IMR-90 (cell line): Measurements from ENCODE around the gene VPS8. TPM values are rescaled to one million over a fixed set of nuclear protein-coding genes. Genes with fewer than 3 reads are reported as not detected.

ENCODE experiments used
- ATAC-seq: fragments of 200-7000 bp; cut with Tn5 transposase; 2 replicates; pipeline ENCODE4 v1.9.1; 2020; ENCODE audit warnings: low read depth, mild to moderate bottlenecking, moderate library complexity
- BruUV-seq: library from RNA; stranded (reverse); fragments of 400-500 nt; replicated peaks from 2 replicates; lab custom pipeline; 2021; lab: Mats Ljungman, UMichigan
- CTCF ChIA-PET: fragments of 300-600 bp; formaldehyde crosslinking; extraction: SDS; loops from one replicate; lab custom pipeline; 2021; ENCODE audit warnings: antibody characterized with exemption; lab: Yijun Ruan, JAX
- POLR2A ChIA-PET: fragments of 300-600 bp; sonication (Branson Sonifier 250); formaldehyde crosslinking; loops from one replicate; lab custom pipeline; 2022; ENCODE audit warnings: antibody characterized with exemption; ENCODE audit not compliant: unreplicated experiment; lab: Charles Lee
- DNase-seq: peaks from one replicate; pipeline ENCODE4 v3.0.0; 2013
- H2AFZ ChIP-seq: replicated peaks from 2 replicates; pipeline ENCODE3; 2013; ENCODE audit warnings: low read length, mild to moderate bottlenecking; ENCODE audit not compliant: poor library complexity
- H2AK5ac ChIP-seq: 2 replicates; pipeline ENCODE4 v1.6.1; 2013; ENCODE audit warnings: low read depth, low read length, inconsistent platforms
- H2AK9ac ChIP-seq: replicated peaks from 2 replicates; pipeline ENCODE3; 2013; ENCODE audit warnings: mild to moderate bottlenecking, low read depth, low read length, moderate library complexity; ENCODE audit not compliant: poor library complexity
- H2BK120ac ChIP-seq: 2 replicates; pipeline ENCODE4 v1.6.1; 2013; ENCODE audit warnings: low read depth, low read length, inconsistent platforms
- H2BK15ac ChIP-seq: 3 replicates; pipeline ENCODE4 v1.6.1; 2013; ENCODE audit warnings: low read depth, low read length, inconsistent platforms
- H2BK20ac ChIP-seq: 2 replicates; pipeline ENCODE4 v1.6.1; 2013; ENCODE audit warnings: low read depth, mild to moderate bottlenecking, inconsistent platforms, low read length, moderate library complexity
- H2BK5ac ChIP-seq: 2 replicates; pipeline ENCODE4 v1.6.1; 2013; ENCODE audit warnings: mild to moderate bottlenecking, low read depth, low read length, inconsistent platforms; ENCODE audit not compliant: poor library complexity, severe bottlenecking
- H3K14ac ChIP-seq: replicated peaks from 2 replicates; pipeline ENCODE4 v1.6.1; 2013; ENCODE audit warnings: low read depth, low read length, inconsistent platforms
- H3K18ac ChIP-seq: 2 replicates; pipeline ENCODE4 v1.6.1; 2013; ENCODE audit warnings: low read depth, low read length, control low read depth
- H3K23ac ChIP-seq: 2 replicates; pipeline ENCODE4 v1.6.1; 2013; ENCODE audit warnings: low read depth, low read length, inconsistent platforms
- H3K27ac ChIP-seq: 2 replicates; pipeline ENCODE4 v1.5.1; 2013; ENCODE audit warnings: mild to moderate bottlenecking, control low read depth, low read length; ENCODE audit not compliant: insufficient read depth
- H3K27me3 ChIP-seq: 2 replicates; pipeline ENCODE4 v1.6.1; 2013; ENCODE audit warnings: low read length; ENCODE audit not compliant: control insufficient read depth, insufficient read depth
- H3K36me3 ChIP-seq: 2 replicates; pipeline ENCODE4 v1.6.1; 2013; ENCODE audit warnings: low read length, mixed read lengths; ENCODE audit not compliant: control insufficient read depth, insufficient read depth
- H3K4ac ChIP-seq: 2 replicates; pipeline ENCODE4 v1.6.1; 2013; ENCODE audit warnings: low read depth, low read length, inconsistent platforms
- H3K4me1 ChIP-seq: 2 replicates; pipeline ENCODE4 v1.6.1; 2013; ENCODE audit warnings: low read length, mixed read lengths; ENCODE audit not compliant: control insufficient read depth, insufficient read depth
- H3K4me2 ChIP-seq: 2 replicates; pipeline ENCODE4 v1.6.1; 2013; ENCODE audit warnings: low read depth, mild to moderate bottlenecking, control low read depth, low read length, moderate library complexity
- H3K4me3 ChIP-seq: 2 replicates; pipeline ENCODE4 v1.5.1; 2013; ENCODE audit warnings: low read depth, mild to moderate bottlenecking, control low read depth, low read length, moderate library complexity; ENCODE audit not compliant: insufficient read depth
- H3K56ac ChIP-seq: 2 replicates; pipeline ENCODE4 v1.6.1; 2013; ENCODE audit warnings: low read length, inconsistent platforms; ENCODE audit not compliant: insufficient read depth; ENCODE audit errors: extremely low read depth
- H3K79me1 ChIP-seq, 2 experiments: 2 replicates each; pipeline ENCODE4 v1.6.1; 2013; ENCODE audit warnings: low read length in 2 of 2, inconsistent platforms in 1 of 2, low read depth in 1 of 2
- H3K9ac ChIP-seq: 2 replicates; pipeline ENCODE4 v1.6.1; 2013; ENCODE audit warnings: low read depth, low read length, control low read depth
- H3K9me1 ChIP-seq: 2 replicates; pipeline ENCODE4 v1.6.1; 2013; ENCODE audit warnings: low read length, inconsistent platforms; ENCODE audit not compliant: insufficient read depth
- H3K9me3 ChIP-seq: 2 replicates; pipeline ENCODE4 v1.6.1; 2013; ENCODE audit warnings: low read length; ENCODE audit not compliant: control insufficient read depth, insufficient read depth
- H4K20me1 ChIP-seq: 2 replicates; pipeline ENCODE4 v1.6.1; 2013; ENCODE audit warnings: low read length, inconsistent platforms; ENCODE audit not compliant: insufficient read depth
- H4K5ac ChIP-seq: 2 replicates; pipeline ENCODE4 v1.6.1; 2013; ENCODE audit warnings: mild to moderate bottlenecking, low read depth, low read length, control low read depth
- H4K8ac ChIP-seq, 2 experiments: 2 replicates each; pipeline ENCODE4 v1.6.1; 2013; ENCODE audit warnings: low read depth in 2 of 2, low read length in 2 of 2, control low read depth in 1 of 2, inconsistent platforms in 1 of 2
- H4K91ac ChIP-seq: 2 replicates; pipeline ENCODE4 v1.6.1; 2013; ENCODE audit warnings: low read depth, low read length, inconsistent platforms; ENCODE audit not compliant: insufficient read depth
- BHLHE40 ChIP-seq: fragments of 150-350 bp; IDR thresholded peaks from 2 replicates; pipeline ENCODE4 v1.6.1; 2016; ENCODE audit warnings: mild to moderate bottlenecking, low read depth, low read length
- CEBPB ChIP-seq: IDR thresholded peaks from 2 replicates; pipeline ENCODE4 v1.6.1; 2012; ENCODE audit warnings: low read depth, low read length, improper control_type of control experiment
- CHD1 ChIP-seq: IDR thresholded peaks from 2 replicates; pipeline ENCODE4 v1.6.1; 2012; ENCODE audit warnings: low read depth, low read length, improper control_type of control experiment
- FOS ChIP-seq: fragments of 150-350 bp; IDR thresholded peaks from 2 replicates; pipeline ENCODE4 v1.6.1; 2016; ENCODE audit warnings: low read depth, low read length
- MAFK ChIP-seq: IDR thresholded peaks from 2 replicates; pipeline ENCODE4 v1.6.1; 2012; ENCODE audit warnings: low read depth, low read length, improper control_type of control experiment
- MAZ ChIP-seq: IDR thresholded peaks from 2 replicates; pipeline ENCODE4 v1.6.1; 2012; ENCODE audit warnings: low read depth, mild to moderate bottlenecking, low read length, improper control_type of control experiment, moderate library complexity, borderline replicate concordance
- NFE2L2 ChIP-seq: fragments of 150-350 bp; IDR thresholded peaks from 2 replicates; pipeline ENCODE4 v1.6.1; 2016; ENCODE audit warnings: low read depth, mild to moderate bottlenecking, low read length
- RAD21 ChIP-seq: IDR thresholded peaks from 2 replicates; pipeline ENCODE4 v1.6.1; 2012; ENCODE audit warnings: low read length, improper control_type of control experiment
- RCOR1 ChIP-seq: IDR thresholded peaks from 2 replicates; pipeline ENCODE4 v1.6.1; 2012; ENCODE audit warnings: mild to moderate bottlenecking, low read length, improper control_type of control experiment; ENCODE audit not compliant: insufficient replicate concordance
- RFX5 ChIP-seq: IDR thresholded peaks from 2 replicates; pipeline ENCODE4 v1.8.0; 2012; ENCODE audit warnings: low read depth, mild to moderate bottlenecking, low read length, moderate library complexity
- SMC3 ChIP-seq: fragments of 150-350 bp; IDR thresholded peaks from 2 replicates; pipeline ENCODE4 v1.6.1; 2016; ENCODE audit warnings: low read depth, mild to moderate bottlenecking, antibody characterized with exemption, low read length, moderate library complexity
- WGBS, 2 experiments: methylation state at CpG; one replicate each; pipeline versions ENCODE4 v1.1.5 to v1.1.7; 2013; ENCODE audit warnings: missing lambda C conversion rate in 2 of 2; ENCODE audit not compliant: insufficient read length in 1 of 2; ENCODE audit errors: extremely low coverage in 2 of 2; 5-methylcytosine and 5-hydroxymethylcytosine counted together
- dilution Hi-C: fragments of 300-500 bp; cut with HindIII; formaldehyde crosslinking; loops from one replicate; pipeline ENCODE4 v1.14.3; 2018; ENCODE audit warnings: low sequenced_read_pairs; ENCODE audit not compliant: unreplicated experiment
- in situ Hi-C: fragments of 300-500 bp; cut with MboI; formaldehyde crosslinking; loops from 3 replicates; pipeline ENCODE4 v1.14.3; 2019; ENCODE audit warnings: low sequenced_read_pairs, inconsistent platforms, mixed read lengths
- intact Hi-C: fragments of 100-400 bp; cut with micrococcal nuclease; formaldehyde crosslinking; loops from 2 replicates; pipeline ENCODE4 v1.10.0; 2022
- polyA plus RNA-seq, 3 experiments: library from polyadenylated mRNA; depleted of rRNA; stranded (reverse); fragments of >200 nt; gene quantifications; 2 replicates each; pipeline ENCODE4 v1.2.3, GENCODE V29; 2012; ENCODE audit warnings: low replicate concordance in 1 of 3
- total RNA-seq: library from RNA; depleted of rRNA; stranded (reverse); fragments of >200 nt; gene quantifications from 2 replicates; pipeline ENCODE4 v1.2.3, GENCODE V29; 2012
- TF ChIP-seq, protein P1 (sequence below): fragments of 150-350 bp; IDR thresholded peaks from 2 replicates; pipeline ENCODE4 v1.6.1; 2017; ENCODE audit warnings: mild to moderate bottlenecking, antibody characterized with exemption, low read length, low read depth

VPS8 gene
- total and polyA plus RNA-seq, 2 of the 4 experiments (the other 2 are of a cell fraction): 14.0 to 56.1 TPM

DNA sequence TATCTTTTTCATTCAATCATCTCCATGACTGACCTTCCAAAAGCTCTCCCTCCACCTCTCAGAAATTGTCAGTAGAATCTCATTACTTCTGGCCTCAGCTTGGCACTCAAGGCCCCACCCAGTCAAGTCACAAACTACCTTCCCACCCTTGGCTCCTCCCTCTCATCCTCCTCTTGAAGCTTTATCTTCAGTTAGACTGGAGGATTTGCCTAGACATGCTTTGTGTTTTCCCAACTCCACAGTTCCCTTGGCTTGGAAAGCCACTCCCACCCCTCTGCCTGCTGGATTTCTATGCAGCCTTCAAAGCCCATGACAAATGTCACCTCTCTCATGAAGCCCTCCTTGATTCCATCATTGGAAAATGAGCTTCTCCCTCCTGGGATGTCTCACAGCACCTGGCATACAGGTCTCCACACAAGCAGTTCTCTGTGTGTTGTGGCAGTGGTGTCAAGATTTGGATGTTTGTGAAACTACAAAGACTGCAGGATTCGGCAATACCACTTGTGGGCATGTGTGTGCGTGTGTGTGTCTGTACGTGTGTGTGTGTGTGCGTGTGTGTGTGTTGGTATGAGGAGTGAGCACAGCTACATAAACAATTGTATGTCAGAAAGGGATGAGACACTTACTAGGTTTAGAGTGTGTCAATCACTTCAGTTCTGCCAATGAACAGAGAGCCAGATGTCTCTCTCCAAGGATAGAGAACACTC, 45.3 kb upstream of the VPS8 start (continued):
- TF ChIP-seq MAZ (no peak), FOS (no peak)

DNA sequence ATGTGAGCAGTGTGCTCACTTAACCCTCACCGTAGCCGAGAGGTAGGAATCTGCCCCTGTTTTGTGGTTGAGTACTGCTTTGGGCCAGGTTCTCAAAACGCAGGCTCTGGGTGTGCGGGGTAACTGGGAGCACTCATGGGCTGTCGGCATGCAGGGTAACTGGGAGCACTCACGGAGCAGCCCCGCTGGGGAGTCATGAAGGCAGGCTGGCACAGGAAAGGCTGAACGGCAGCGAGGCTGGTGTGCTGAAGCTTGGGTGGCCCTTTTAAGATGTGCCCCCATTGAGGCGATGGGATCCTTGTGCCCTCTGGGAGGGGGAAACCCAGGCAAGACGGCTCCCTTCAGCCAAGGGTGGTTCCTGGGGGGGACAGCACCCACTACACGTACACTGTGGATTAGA, 44.6 kb upstream of the VPS8 start:
- no peak for DNase-seq
- BruUV-seq: no TSS peak
- peak overlapping the region; percentile 9; the same call in 1 of the 2 replicates for H3K4ac ChIP-seq
- dilution Hi-C loops (no loop called here), in situ Hi-C loops (no loop called here), intact Hi-C loops (no loop called here)
- POLR2A ChIA-PET: no interaction called here
- H3K18ac ChIP-seq: no peak overlapping the region; the same call in 1 of the 2 replicates
- no peak overlapping the region for H2BK5ac ChIP-seq
- H3K23ac ChIP-seq: no peak overlapping the region
- H3K9ac ChIP-seq: no peak overlapping the region
- H2AK5ac ChIP-seq: peak overlapping the region; percentile 44; the same call in 1 of the 2 replicates
- H4K20me1 ChIP-seq: no peaks in the 10 kb centered on the region
- H3K4me1 ChIP-seq: peaks cover 26% of the 10 kb centered on the region
- no peak overlapping the region for H4K5ac ChIP-seq
- H3K14ac ChIP-seq: no peak overlapping the region
- no peak for TF ChIP-seq SMC3
- no peak for TF ChIP-seq RFX5
- no peak for TF ChIP-seq MAZ
- TF ChIP-seq FOS: no peak
- TF ChIP-seq BHLHE40: no peak
- TF ChIP-seq, protein P1, sequence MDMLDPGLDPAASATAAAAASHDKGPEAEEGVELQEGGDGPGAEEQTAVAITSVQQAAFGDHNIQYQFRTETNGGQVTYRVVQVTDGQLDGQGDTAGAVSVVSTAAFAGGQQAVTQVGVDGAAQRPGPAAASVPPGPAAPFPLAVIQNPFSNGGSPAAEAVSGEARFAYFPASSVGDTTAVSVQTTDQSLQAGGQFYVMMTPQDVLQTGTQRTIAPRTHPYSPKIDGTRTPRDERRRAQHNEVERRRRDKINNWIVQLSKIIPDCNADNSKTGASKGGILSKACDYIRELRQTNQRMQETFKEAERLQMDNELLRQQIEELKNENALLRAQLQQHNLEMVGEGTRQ: no peak
- TF ChIP-seq CEBPB: no peak
- TF ChIP-seq MAFK: no peak
- no peak for TF ChIP-seq CHD1
- TF ChIP-seq NFE2L2: no peak
- no peak for TF ChIP-seq RCOR1
- no peak for TF ChIP-seq RAD21
- H3K79me1 ChIP-seq: no peaks in the 10 kb centered on the region
- H3K4me2 ChIP-seq: no peak overlapping the region
- H2BK20ac ChIP-seq: peak overlapping the region; percentile 24; the same call in 1 of the 2 replicates
- H3K27me3 ChIP-seq: no peaks in the 10 kb centered on the region
- peaks cover 10% of the 10 kb centered on the region for H3K9me1 ChIP-seq
- WGBS, 2 experiments: 87% methylated on average over 7 of the region's 12 CpGs; no CpG with 5 or more reads in 1 of the 2 experiments
- no peak overlapping the region for H2BK120ac ChIP-seq
- peak overlapping the region; percentile 43 for H2AK9ac ChIP-seq
- no peaks in the 10 kb centered on the region for H3K9me3 ChIP-seq
- H3K4me3 ChIP-seq: no peak overlapping the region
- no peak overlapping the region for H3K56ac ChIP-seq
- no peaks in the 10 kb centered on the region for H3K36me3 ChIP-seq
- H3K27ac ChIP-seq: no peak overlapping the region
- H4K8ac ChIP-seq: no peak overlapping the region
- H2AFZ ChIP-seq: no peak overlapping the region
- ATAC-seq: no peak
- no peak overlapping the region; the same call in 2 of the 3 replicates for H2BK15ac ChIP-seq
- CTCF ChIA-PET: interaction anchor here (1.8 kb wide), 1 partner anchor 206 kb away, joined by 6 read pairs; the partner anchor contains the start of gene EPHB3
- H4K91ac ChIP-seq: no peak overlapping the region
